Esophagus muscularis mucosa (tissue), 4 donors: ENCODE data around the gene CDC16. TPM values are rescaled to one million over a fixed set of nuclear protein-coding genes. Genes with fewer than 3 reads are reported as not detected.

Experiments used
- DNase-seq: peaks from one replicate; pipeline ENCODE4 v3.0.0-alpha.2; 2017; ENCODE audit errors: extremely low spot score
- H3K27ac ChIP-seq, 4 donors: fragments of 200-600 bp; sonication (generic); replicated peaks in 1 of 4; 1 replicate in 3 of 4; 2 replicates in 1 of 4; pipeline ENCODE4 v1.5.1; 2016 to 2019; ENCODE audit warnings: mild to moderate bottlenecking in 1 of 4
- H3K27me3 ChIP-seq, 4 donors: fragments of 200-600 bp; sonication (generic); one replicate each; pipeline versions ENCODE4 v1.5.1 to v1.6.0; 2016 to 2019
- H3K36me3 ChIP-seq, 4 donors: fragments of 200-600 bp; sonication (generic); one replicate each; pipeline ENCODE4 v1.5.1; 2016 to 2019
- H3K4me1 ChIP-seq, 4 donors: fragments of 200-600 bp; sonication (generic); one replicate each; pipeline ENCODE4 v1.5.1; 2016 to 2019
- H3K4me3 ChIP-seq, 4 donors: fragments of 200-600 bp; sonication (generic); 1 replicate in 2 of 4; 2 replicates in 2 of 4; pipeline ENCODE4 v1.5.1; 2016 to 2019; ENCODE audit warnings: mild to moderate bottlenecking in 4 of 4, moderate library complexity in 1 of 4
- H3K9me3 ChIP-seq, 4 donors: fragments of 200-600 bp; sonication (generic); 1 replicate in 3 of 4; 2 replicates in 1 of 4; pipeline ENCODE4 v1.5.1; 2016 to 2019
- EP300 ChIP-seq: sonication (generic); formaldehyde crosslinking; IDR thresholded peaks from one replicate; pipeline ENCODE4 v1.6.1; 2017; ENCODE audit warnings: antibody characterized with exemption
- POLR2A ChIP-seq: fragments of 450-650 bp; IDR thresholded peaks from one replicate; pipeline ENCODE4 v1.6.1; 2017; ENCODE audit warnings: antibody characterized with exemption, moderate library complexity, mild to moderate bottlenecking, low read depth
- POLR2AphosphoS5 ChIP-seq, 2 donors: sonication (generic); formaldehyde crosslinking; IDR thresholded peaks; one replicate each; pipeline ENCODE4 v1.6.1; 2017; ENCODE audit warnings: antibody characterized with exemption in 2 of 2
- WGBS: methylation state at CpG from one replicate; pipeline ENCODE4 v1.1.5; 2018; 5-methylcytosine and 5-hydroxymethylcytosine counted together
- intact Hi-C: fragments of 100-400 bp; cut with DNase I; formaldehyde crosslinking; loops from one replicate; pipeline ENCODE4 v1.15.1; 2023
- total RNA-seq, 4 donors: library from RNA; depleted of rRNA; stranded (reverse); fragments of >200 nt; gene quantifications; one replicate each; pipeline versions ENCODE4 v1.1.0 to v1.2.1, GENCODE V29; 2016
- TF ChIP-seq, protein P1 (sequence below), 3 experiments: fragments of 200-600 bp in 2 of 3; fragments of 450-650 bp in 1 of 3; sonication (generic) in 2 of 3; IDR thresholded peaks; one replicate each; pipeline ENCODE4 v1.5.1; 2017 to 2019; ENCODE audit warnings: antibody characterized with exemption in 3 of 3, mild to moderate bottlenecking in 2 of 3, moderate library complexity in 1 of 3

CDC16 gene
- total RNA-seq, 4 donors from 2014 or later = 33.0 to 55.6 (median 42.5) TPM

- intact Hi-C loops = no loop called here
- 88% methylated on average over 10 of the region's 10 CpGs for WGBS
- TF ChIP-seq, protein P1, sequence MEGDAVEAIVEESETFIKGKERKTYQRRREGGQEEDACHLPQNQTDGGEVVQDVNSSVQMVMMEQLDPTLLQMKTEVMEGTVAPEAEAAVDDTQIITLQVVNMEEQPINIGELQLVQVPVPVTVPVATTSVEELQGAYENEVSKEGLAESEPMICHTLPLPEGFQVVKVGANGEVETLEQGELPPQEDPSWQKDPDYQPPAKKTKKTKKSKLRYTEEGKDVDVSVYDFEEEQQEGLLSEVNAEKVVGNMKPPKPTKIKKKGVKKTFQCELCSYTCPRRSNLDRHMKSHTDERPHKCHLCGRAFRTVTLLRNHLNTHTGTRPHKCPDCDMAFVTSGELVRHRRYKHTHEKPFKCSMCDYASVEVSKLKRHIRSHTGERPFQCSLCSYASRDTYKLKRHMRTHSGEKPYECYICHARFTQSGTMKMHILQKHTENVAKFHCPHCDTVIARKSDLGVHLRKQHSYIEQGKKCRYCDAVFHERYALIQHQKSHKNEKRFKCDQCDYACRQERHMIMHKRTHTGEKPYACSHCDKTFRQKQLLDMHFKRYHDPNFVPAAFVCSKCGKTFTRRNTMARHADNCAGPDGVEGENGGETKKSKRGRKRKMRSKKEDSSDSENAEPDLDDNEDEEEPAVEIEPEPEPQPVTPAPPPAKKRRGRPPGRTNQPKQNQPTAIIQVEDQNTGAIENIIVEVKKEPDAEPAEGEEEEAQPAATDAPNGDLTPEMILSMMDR (IDR thresholded peaks at IDR 0.05) = no peak
- TF ChIP-seq POLR2A = no peak
- no peak overlapping the region for H3K27ac ChIP-seq
- H3K4me3 ChIP-seq = no peak overlapping the region
- peaks cover 39 to 90% (median 61%) of the 10 kb centered on the region in 4 donors for H3K36me3 ChIP-seq
- H3K4me1 ChIP-seq = peaks cover 0 to 7% (median 0%) of the 10 kb centered on the region in 4 donors
- DNase-seq = no peak
- no peaks in the 10 kb centered on the region for H3K9me3 ChIP-seq
- no peaks in the 10 kb centered on the region for H3K27me3 ChIP-seq
Measured at GRCh38 chr13:114296448-114296847, 61.8 kb downstream of the CDC16 start.

GRCh38 chr13:114296902-114297301 is 62.2 kb downstream of the CDC16 start:
- no peaks in the 10 kb centered on the region for H3K9me3 ChIP-seq
- intact Hi-C loops = no loop called here
- TF ChIP-seq POLR2A = no peak
- no peak overlapping the region for H3K27ac ChIP-seq
- no peak overlapping the region for H3K4me3 ChIP-seq
- H3K4me1 ChIP-seq = peaks cover 0 to 7% (median 0%) of the 10 kb centered on the region in 4 donors
- no peak for DNase-seq
- H3K27me3 ChIP-seq = no peaks in the 10 kb centered on the region
- H3K36me3 ChIP-seq = peaks cover 35 to 90% (median 62%) of the 10 kb centered on the region in 4 donors
- WGBS = 80% methylated on average over 5 of the region's 5 CpGs

DNA sequence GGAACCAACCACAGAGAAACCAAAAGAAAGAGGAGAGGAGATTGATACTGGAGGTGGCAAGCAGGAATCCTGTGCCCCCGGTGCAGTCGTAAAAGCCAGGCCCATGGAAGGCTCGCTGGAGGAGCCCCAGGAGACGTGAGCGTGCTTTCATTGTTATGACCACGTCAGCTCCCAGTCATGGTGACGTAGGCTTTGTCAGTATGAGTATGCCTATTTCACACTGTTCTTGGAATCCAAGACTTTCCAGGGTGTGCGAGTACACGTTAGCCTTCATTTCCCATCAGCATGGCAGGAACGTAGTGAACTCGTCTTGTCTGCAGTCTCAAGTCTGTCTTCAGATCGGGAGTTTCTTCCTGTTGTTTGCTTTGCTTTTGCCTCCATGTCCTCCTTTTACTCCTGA is 64.2 kb downstream of the CDC16 start:
- 90% methylated on average over 12 of the region's 12 CpGs for WGBS

GRCh38 chr13:114299604-114300305 is 65.1 kb downstream of the CDC16 start:
- peaks cover 29 to 93% (median 70%) of the 10 kb centered on the region in 4 donors for H3K36me3 ChIP-seq
- H3K27ac ChIP-seq = no peak overlapping the region
- DNase-seq = no peak
- H3K27me3 ChIP-seq = no peaks in the 10 kb centered on the region
- 90% methylated on average over 10 of the region's 12 CpGs for WGBS
- no peaks in the 10 kb centered on the region for H3K9me3 ChIP-seq
- H3K4me1 ChIP-seq = peaks cover 0 to 7% (median 0%) of the 10 kb centered on the region in 4 donors
- intact Hi-C loops = no loop called here
- TF ChIP-seq POLR2AphosphoS5 (IDR thresholded peaks at IDR 0.05) = no peak
- TF ChIP-seq, protein P1 (IDR thresholded peaks at IDR 0.05) = no peak
- no peak for TF ChIP-seq POLR2A
- TF ChIP-seq EP300 = no peak
- no peak overlapping the region for H3K4me3 ChIP-seq

More for the DNA sequence above, 64.2 kb downstream of the CDC16 start:
- TF ChIP-seq, protein P1 (IDR thresholded peaks at IDR 0.05) = no peak
- no peak for TF ChIP-seq POLR2A
- no peak for TF ChIP-seq EP300
- TF ChIP-seq POLR2AphosphoS5 (IDR thresholded peaks at IDR 0.05) = no peak
- no peaks in the 10 kb centered on the region for H3K27me3 ChIP-seq
- H3K36me3 ChIP-seq = peaks cover 29 to 92% (median 68%) of the 10 kb centered on the region in 4 donors
- no peaks in the 10 kb centered on the region for H3K9me3 ChIP-seq
- DNase-seq = no peak
- intact Hi-C loops = no loop called here
- peaks cover 0 to 7% (median 0%) of the 10 kb centered on the region in 4 donors for H3K4me1 ChIP-seq
- no peak overlapping the region for H3K4me3 ChIP-seq
- H3K27ac ChIP-seq = no peak overlapping the region

DNA sequence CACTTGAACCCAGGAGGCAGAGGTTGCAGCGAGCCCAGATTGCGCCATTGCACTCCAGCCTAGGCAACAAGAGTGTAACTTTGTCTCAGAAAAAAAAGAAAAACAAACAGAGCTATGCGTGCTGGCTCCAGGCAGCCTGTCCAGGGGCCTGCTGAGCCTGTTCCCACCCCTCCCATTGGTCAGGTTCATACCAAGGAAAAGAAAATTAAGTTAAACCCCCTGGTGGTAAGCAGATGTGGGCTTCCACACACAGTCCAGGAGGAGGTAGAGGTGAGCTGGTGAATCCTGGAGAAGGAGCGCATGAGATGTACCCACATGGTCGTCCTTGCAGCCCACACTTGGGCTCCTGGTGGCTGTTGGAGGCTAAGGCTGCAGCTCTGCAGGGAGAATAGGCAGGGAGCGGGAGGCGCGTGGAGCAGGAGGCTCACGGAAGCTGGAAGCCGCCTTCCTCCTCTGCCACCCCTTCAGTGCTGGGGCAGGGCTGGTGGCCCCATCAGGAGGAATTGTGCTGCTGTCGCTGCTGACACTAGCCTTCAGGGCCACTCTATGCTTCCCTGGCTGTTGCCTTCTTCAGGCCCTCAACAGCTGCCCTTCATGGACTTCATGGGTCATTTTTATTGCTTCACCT is 69.1 kb downstream of the CDC16 start:
- no peaks in the 10 kb centered on the region for H3K4me1 ChIP-seq
- TF ChIP-seq, protein P1 (IDR thresholded peaks at IDR 0.05) = no peak
- TF ChIP-seq POLR2AphosphoS5 (IDR thresholded peaks at IDR 0.05) (no peak), POLR2A (no peak), EP300 (no peak)
- 93% methylated on average over 11 of the region's 11 CpGs for WGBS
- peaks cover 35 to 89% (median 74%) of the 10 kb centered on the region in 4 donors for H3K36me3 ChIP-seq
- intact Hi-C loops = no loop called here
- no peak overlapping the region for H3K4me3 ChIP-seq
- H3K9me3 ChIP-seq = no peaks in the 10 kb centered on the region
- H3K27ac ChIP-seq = no peak overlapping the region
- no peak for DNase-seq
- no peaks in the 10 kb centered on the region for H3K27me3 ChIP-seq
